Measurements from ENCODE around the gene TPRA1. TPM values are rescaled to one million over a fixed set of nuclear protein-coding genes. Genes with fewer than 3 reads are reported as not detected.

The TPRA1 gene
- total RNA-seq, 4 donors from 2014 or later: 28.1 to 47.3 (median 34.1) TPM

GRCh38 chr3:127634653-127635052 is 44.1 kb upstream of the TPRA1 start:
- H3K4me3 ChIP-seq: no peak overlapping the region
- H3K27ac ChIP-seq: no peak overlapping the region
- H3K9me3 ChIP-seq: no peaks in the 10 kb centered on the region
- no peak for DNase-seq
- no peaks in the 10 kb centered on the region for H3K36me3 ChIP-seq
- no peaks in the 10 kb centered on the region for H3K27me3 ChIP-seq
- TF ChIP-seq POLR2A (IDR thresholded peaks at IDR 0.05): no peak
- TF ChIP-seq CTCF (IDR thresholded peaks at IDR 0.05): no peak
- H3K4me1 ChIP-seq: peaks cover 0 to 11% (median 7%) of the 10 kb centered on the region in 4 donors

GRCh38 chr3:127632035-127632820 is 41.7 kb upstream of the TPRA1 start:
- peaks cover 0 to 14% (median 11%) of the 10 kb centered on the region in 4 donors for H3K4me1 ChIP-seq
- H3K9me3 ChIP-seq: no peaks in the 10 kb centered on the region
- no peak for TF ChIP-seq POLR2A (IDR thresholded peaks at IDR 0.05)
- no peak for TF ChIP-seq CTCF (IDR thresholded peaks at IDR 0.05)
- H3K36me3 ChIP-seq: no peaks in the 10 kb centered on the region
- H3K27ac ChIP-seq: no peak overlapping the region
- H3K27me3 ChIP-seq: no peaks in the 10 kb centered on the region
- DNase-seq: no peak
- no peak overlapping the region for H3K4me3 ChIP-seq

GRCh38 chr3:127630811-127631714 is 40.5 kb upstream of the TPRA1 start:
- Histone ChIP-seq H3K27me3 (no peaks in the 10 kb centered on the region), H3K4me3 (no peak overlapping the region), H3K27ac (no peak overlapping the region), H3K9me3 (no peaks in the 10 kb centered on the region), H3K36me3 (no peaks in the 10 kb centered on the region), H3K4me1 (peaks cover 0 to 14% (median 11%) of the 10 kb centered on the region in 4 donors)
- DNase-seq: no peak
- TF ChIP-seq POLR2A (IDR thresholded peaks at IDR 0.05) (no peak), CTCF (IDR thresholded peaks at IDR 0.05) (no peak)

- Histone ChIP-seq H3K4me1 (peaks cover 0 to 14% (median 11%) of the 10 kb centered on the region in 4 donors), H3K27ac (no peak overlapping the region), H3K36me3 (no peaks in the 10 kb centered on the region), H3K27me3 (no peaks in the 10 kb centered on the region), H3K9me3 (no peaks in the 10 kb centered on the region), H3K4me3 (peak overlapping the region; percentile 39 to 67 (median 58))
- peak; percentile 30 to 65 (median 57) for DNase-seq
- TF ChIP-seq POLR2A (IDR thresholded peaks at IDR 0.05) (no peak), CTCF (IDR thresholded peaks at IDR 0.05) (no peak)
Measured at GRCh38 chr3:127629467-127630403, 39.2 kb upstream of the TPRA1 start.
